ENCODE data around the gene ANO9. TPM values are rescaled to one million over a fixed set of nuclear protein-coding genes. Genes with fewer than 3 reads are reported as not detected.

The ANO9 gene
- total and polyA plus RNA-seq, 8 donors, result 4.0 to 28.0 (median 8.0) TPM

DNA sequence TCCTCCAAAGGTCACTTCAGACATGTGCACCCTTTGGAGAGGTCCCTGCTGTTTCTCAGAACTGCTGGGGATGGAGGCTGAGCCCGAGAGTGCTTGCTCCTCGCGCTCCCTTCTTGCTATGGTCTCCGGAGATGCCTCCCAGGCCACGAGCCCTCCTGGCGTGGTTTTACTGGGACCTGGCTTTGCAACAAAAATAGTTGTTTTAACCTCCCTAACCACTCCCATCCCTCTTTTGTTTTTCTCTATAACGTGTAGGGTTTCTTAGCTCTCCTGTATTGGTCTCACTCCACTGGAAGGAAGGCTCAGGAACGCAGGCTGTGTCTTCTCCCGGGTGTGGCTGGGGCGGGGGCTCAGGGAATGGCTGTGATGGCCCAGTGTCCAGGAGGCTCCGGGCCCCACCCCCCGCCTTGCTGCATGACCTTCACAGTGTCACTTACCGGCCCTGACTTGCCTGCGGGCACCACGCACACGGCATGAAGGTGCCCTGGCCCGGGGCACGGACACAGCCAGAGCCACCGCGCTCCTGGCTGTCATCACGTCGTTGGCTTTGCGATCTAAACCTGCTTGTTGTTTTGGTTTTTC is 13.8 kb upstream of the ANO9 start:
- intact Hi-C loops (cut with DNase I), result no loop called here
- H3K36me3 ChIP-seq, result peaks cover 0 to 48% of the 10 kb centered on the region in 2 donors
- DNase-seq, result peak in 1 of 4 donors; percentile 55
- H3K4me1 ChIP-seq, result peaks cover 7 to 17% of the 10 kb centered on the region in 2 donors
- H3K9me3 ChIP-seq, result no peaks in the 10 kb centered on the region
- no peaks in the 10 kb centered on the region for H3K27me3 ChIP-seq
- ATAC-seq, result no peak
- no peak overlapping the region for H3K4me3 ChIP-seq
- TF ChIP-seq, protein P1, sequence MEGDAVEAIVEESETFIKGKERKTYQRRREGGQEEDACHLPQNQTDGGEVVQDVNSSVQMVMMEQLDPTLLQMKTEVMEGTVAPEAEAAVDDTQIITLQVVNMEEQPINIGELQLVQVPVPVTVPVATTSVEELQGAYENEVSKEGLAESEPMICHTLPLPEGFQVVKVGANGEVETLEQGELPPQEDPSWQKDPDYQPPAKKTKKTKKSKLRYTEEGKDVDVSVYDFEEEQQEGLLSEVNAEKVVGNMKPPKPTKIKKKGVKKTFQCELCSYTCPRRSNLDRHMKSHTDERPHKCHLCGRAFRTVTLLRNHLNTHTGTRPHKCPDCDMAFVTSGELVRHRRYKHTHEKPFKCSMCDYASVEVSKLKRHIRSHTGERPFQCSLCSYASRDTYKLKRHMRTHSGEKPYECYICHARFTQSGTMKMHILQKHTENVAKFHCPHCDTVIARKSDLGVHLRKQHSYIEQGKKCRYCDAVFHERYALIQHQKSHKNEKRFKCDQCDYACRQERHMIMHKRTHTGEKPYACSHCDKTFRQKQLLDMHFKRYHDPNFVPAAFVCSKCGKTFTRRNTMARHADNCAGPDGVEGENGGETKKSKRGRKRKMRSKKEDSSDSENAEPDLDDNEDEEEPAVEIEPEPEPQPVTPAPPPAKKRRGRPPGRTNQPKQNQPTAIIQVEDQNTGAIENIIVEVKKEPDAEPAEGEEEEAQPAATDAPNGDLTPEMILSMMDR (IDR thresholded peaks at IDR 0.05), result no peak
- no peak overlapping the region for H3K27ac ChIP-seq

DNA sequence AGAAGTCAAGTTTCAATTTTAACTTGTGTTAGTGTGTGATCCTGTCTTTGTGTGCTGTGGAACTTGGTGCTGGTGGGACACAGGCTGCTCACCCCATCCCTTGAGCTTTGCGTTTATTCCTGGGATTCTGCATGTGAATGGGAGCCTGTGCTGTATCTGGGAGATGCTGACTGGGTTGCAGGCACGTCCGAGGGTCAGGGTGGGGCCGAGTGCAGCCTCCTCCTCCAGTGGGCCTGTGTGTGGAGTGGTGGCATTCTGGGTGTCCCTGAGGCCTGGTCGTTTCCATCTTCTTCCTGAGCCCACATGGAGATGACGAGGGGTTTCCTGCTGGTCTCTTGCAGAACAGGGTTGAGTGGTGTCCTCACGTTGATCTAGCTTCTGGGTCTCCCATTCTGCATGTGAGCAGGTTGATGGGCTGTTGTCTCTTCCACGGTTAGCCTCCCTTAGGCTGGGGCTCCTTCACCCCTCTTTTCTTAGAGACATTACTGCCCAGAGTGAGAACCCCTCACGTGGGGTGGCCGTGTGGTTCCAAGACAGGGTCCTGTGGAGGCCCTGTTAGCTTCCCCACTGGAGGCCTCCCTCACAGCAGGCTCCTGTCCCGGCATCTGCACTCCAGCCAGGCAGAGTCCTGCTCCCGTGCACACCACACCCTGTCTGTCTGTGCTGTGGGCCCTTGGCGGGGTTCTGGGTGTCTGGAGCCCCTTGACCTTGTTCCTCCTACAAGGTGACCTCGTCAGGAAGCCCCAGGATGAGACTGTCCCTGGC is 13.2 kb upstream of the ANO9 start:
- Histone ChIP-seq H3K36me3 (peaks cover 0 to 42% of the 10 kb centered on the region in 2 donors), H3K9me3 (no peaks in the 10 kb centered on the region), H3K4me1 (peaks cover 7 to 19% of the 10 kb centered on the region in 2 donors), H3K27me3 (no peaks in the 10 kb centered on the region), H3K4me3 (no peak overlapping the region), H3K27ac (no peak overlapping the region)
- ATAC-seq (no peak), DNase-seq (peak in 1 of 4 donors; percentile 53)
- TF ChIP-seq, protein P1 (IDR thresholded peaks at IDR 0.05), result no peak
- intact Hi-C loops (cut with DNase I), result no loop called here

DNA sequence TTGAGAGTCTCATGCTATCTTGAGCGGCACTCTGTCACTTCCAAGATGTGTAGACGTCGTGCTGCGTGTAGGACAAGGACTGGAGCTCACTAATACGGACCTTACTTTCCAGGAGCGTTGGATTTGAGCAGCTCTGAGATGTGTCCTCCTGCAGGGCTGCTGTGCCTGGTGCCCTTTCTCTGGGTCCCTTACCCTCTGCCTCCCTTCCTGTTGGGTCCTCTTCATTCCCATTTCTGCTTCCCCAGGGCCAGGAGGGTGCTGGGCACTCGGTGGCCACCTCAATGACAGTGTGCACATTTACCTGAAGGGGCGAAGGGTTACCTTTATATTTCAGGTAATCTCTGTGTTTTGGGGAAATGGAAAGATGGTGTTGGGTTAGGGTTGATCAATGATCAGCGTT is 12.2 kb upstream of the ANO9 start:
- DNase-seq, result peak in 1 of 4 donors; percentile 48
- intact Hi-C loops (cut with DNase I), result no loop called here
- Histone ChIP-seq H3K27me3 (no peaks in the 10 kb centered on the region), H3K36me3 (peaks cover 0 to 34% of the 10 kb centered on the region in 2 donors), H3K9me3 (no peaks in the 10 kb centered on the region), H3K27ac (no peak overlapping the region), H3K4me1 (peaks cover 15 to 28% of the 10 kb centered on the region in 2 donors), H3K4me3 (no peak overlapping the region)
- ATAC-seq, result no peak
- TF ChIP-seq, protein P1 (IDR thresholded peaks at IDR 0.05), result no peak

DNA sequence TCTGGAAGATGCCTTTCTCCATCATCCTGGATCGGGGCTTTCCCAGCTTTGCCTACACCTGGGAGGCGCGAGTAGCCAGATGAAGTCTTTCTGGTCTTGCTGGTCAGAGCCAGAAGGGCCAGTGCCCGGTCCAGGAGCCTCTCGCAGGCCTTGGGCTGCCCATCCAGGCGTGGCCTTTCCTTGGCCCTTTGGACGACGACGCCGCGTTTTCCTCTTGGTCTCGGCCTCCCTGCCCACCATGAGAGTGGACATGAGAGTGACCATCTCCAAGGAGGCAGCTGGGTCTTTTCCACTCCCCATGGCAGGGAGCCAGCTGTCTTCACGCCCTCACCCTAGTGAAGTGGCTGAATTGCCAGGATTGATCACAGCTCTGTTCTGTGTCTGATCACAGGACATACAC is 11.8 kb upstream of the ANO9 start:
- peak in 1 of 4 donors; percentile 63 for DNase-seq
- TF ChIP-seq, protein P1 (IDR thresholded peaks at IDR 0.05), result no peak
- no peak overlapping the region for H3K27ac ChIP-seq
- H3K27me3 ChIP-seq, result no peaks in the 10 kb centered on the region
- no peak overlapping the region for H3K4me3 ChIP-seq
- intact Hi-C loops (cut with DNase I), result no loop called here
- peaks cover 18 to 33% of the 10 kb centered on the region in 2 donors for H3K4me1 ChIP-seq
- H3K9me3 ChIP-seq, result no peaks in the 10 kb centered on the region
- no peak for ATAC-seq
- peaks cover 0 to 34% of the 10 kb centered on the region in 2 donors for H3K36me3 ChIP-seq

DNA sequence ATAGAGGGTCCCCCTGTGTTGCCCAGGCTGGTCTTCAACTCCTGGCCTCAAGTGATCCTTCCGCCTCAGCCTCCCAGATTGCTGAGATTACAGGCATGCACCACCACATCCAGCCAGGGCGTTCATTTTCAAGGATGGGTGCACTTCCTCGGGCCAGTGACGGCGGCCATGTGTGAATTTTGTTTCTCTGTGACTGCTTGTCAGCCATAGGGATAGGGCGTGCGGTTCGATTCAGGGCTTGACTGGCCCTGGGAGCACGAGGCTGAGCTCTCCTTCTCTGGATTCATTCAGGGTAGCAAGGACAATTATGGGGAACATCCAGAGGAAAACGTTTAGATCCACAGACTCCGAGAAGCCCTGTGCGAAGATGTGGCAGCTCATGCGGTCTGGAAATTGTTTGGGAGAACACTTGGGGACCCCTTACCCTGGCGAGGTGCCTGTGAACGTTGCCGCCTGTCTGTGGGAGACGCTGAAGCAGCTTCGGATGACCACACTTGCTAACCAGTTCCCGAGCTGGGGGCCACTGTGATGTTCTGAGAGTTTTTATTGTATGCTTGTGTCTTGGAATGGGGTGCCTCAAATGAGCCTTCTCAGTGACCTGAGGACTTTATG is 11.2 kb upstream of the ANO9 start:
- Histone ChIP-seq H3K4me3 (no peak overlapping the region), H3K27me3 (no peaks in the 10 kb centered on the region), H3K9me3 (no peaks in the 10 kb centered on the region), H3K4me1 (peaks cover 21 to 37% of the 10 kb centered on the region in 2 donors), H3K27ac (no peak overlapping the region), H3K36me3 (peaks cover 0 to 34% of the 10 kb centered on the region in 2 donors)
- no peak for ATAC-seq
- intact Hi-C loops (cut with DNase I), result no loop called here
- peak in 1 of 4 donors; percentile 60 for DNase-seq
- TF ChIP-seq, protein P1 (IDR thresholded peaks at IDR 0.05), result no peak

All from left lung (tissue), 10 donors.